K562 (cell line): ENCODE results near the gene DCST1. TPM values are rescaled to one million over a fixed set of nuclear protein-coding genes. Genes with fewer than 3 reads are reported as not detected.

Experiments used
- ATAC-seq: fragments of 200-7000 bp; cut with Tn5 transposase; 3 replicates; pipeline ENCODE4 v1.9.1; 2020; ENCODE audit warnings: moderate library complexity
- BruUV-seq: library from RNA; stranded (reverse); fragments of 400-500 nt; replicated peaks from 2 replicates; lab custom pipeline; 2021; lab: Mats Ljungman, UMichigan
- CTCF ChIA-PET: fragments of 300-600 bp; formaldehyde crosslinking; extraction: SDS; loops from one replicate; lab custom pipeline; 2021; ENCODE audit warnings: low intra/inter-chr PET ratio; lab: Yijun Ruan, JAX
- POLR2A ChIA-PET: fragments of 300-600, 350-650 bp; sonication (Branson Sonifier 250); formaldehyde crosslinking; extraction: SDS; loops from one replicate; lab custom pipeline; 2021; ENCODE audit warnings: antibody characterized with exemption, inconsistent platforms; lab: Yijun Ruan, JAX
- DNase-seq, 4 experiments: peaks; one replicate each; pipeline versions ENCODE4 v3.0.0 to v3.0.0-alpha.2; 2011 to 2018; ENCODE audit warnings: low spot score in 3 of 4, mixed read lengths in 3 of 4; ENCODE audit errors: extremely low read depth in 1 of 4
- FAIRE-seq: peaks from 2 replicates; lab custom pipeline; 2011; peaks lifted over from hg19 to GRCh38; lab: Jason Lieb, UNC
- H2AFZ ChIP-seq: 2 replicates; pipeline ENCODE4 v1.6.0; 2011; ENCODE audit warnings: low read depth, low read length, control low read depth, inconsistent platforms
- H3K27ac ChIP-seq: fragments of 200-600 bp; 3 replicates; pipeline ENCODE4 v1.8.0; 2011; ENCODE audit warnings: low read depth, mild to moderate bottlenecking, control low read depth, inconsistent platforms, low read length, moderate library complexity, mixed read lengths; ENCODE audit errors: extremely low read depth
- H3K27me3 ChIP-seq, 2 experiments: fragments of 300-600 bp in 1 of 2; 2 replicates in 1 of 2; 3 replicates in 1 of 2; pipeline versions ENCODE4 v1.6.0 to v1.8.0; 2011; ENCODE audit warnings: inconsistent platforms in 2 of 2, low read length in 2 of 2, mild to moderate bottlenecking in 1 of 2, mixed read lengths in 1 of 2, moderate library complexity in 1 of 2; ENCODE audit not compliant: control insufficient read depth in 2 of 2, insufficient read depth in 2 of 2
- H3K36me3 ChIP-seq: fragments of 300-600 bp; 3 replicates; pipeline ENCODE4 v1.8.0; 2011; ENCODE audit warnings: mild to moderate bottlenecking, low read length, inconsistent platforms; ENCODE audit not compliant: control insufficient read depth, insufficient read depth
- H3K4me1 ChIP-seq, 2 experiments: fragments of 200-600 bp in 1 of 2; replicated peaks in 1 of 2; 2 replicates in 1 of 2; 3 replicates in 1 of 2; pipeline versions ENCODE4 v1.5.1 to v1.8.0; 2011; ENCODE audit warnings: inconsistent platforms in 2 of 2, low read length in 2 of 2, mild to moderate bottlenecking in 1 of 2, mixed read lengths in 1 of 2, moderate library complexity in 1 of 2; ENCODE audit not compliant: control insufficient read depth in 2 of 2, insufficient read depth in 2 of 2
- H3K4me2 ChIP-seq: 2 replicates; pipeline ENCODE4 v1.6.1; 2011; ENCODE audit warnings: low read length, control low read depth, inconsistent platforms, mixed read lengths; ENCODE audit not compliant: insufficient read depth
- H3K4me3 ChIP-seq: fragments of 200-600 bp; sonication (generic), shearing (Covaris generic); 2 replicates; pipeline ENCODE4 v1.5.1; 2016; ENCODE audit warnings: control low read depth, inconsistent platforms
- H3K79me2 ChIP-seq: fragments of 200-600 bp; 3 replicates; pipeline ENCODE4 v1.8.0; 2011; ENCODE audit warnings: low read length, inconsistent platforms; ENCODE audit not compliant: control insufficient read depth, insufficient read depth
- H3K9ac ChIP-seq, 2 experiments: 2 replicates each; pipeline versions ENCODE4 v1.6.0 to v1.6.1; 2011; ENCODE audit warnings: low read depth in 2 of 2, low read length in 2 of 2, control low read depth in 1 of 2, inconsistent platforms in 1 of 2, mild to moderate bottlenecking in 1 of 2, mixed read lengths in 1 of 2; ENCODE audit not compliant: insufficient read depth in 1 of 2
- H3K9me1 ChIP-seq: one replicate; pipeline ENCODE4 v1.6.0; 2011; ENCODE audit warnings: inconsistent platforms, mild to moderate bottlenecking, low read length, moderate library complexity; ENCODE audit not compliant: control insufficient read depth, insufficient read depth
- H3K9me3 ChIP-seq: replicated peaks from 2 replicates; pipeline ENCODE4 v1.5.1; 2011; ENCODE audit warnings: low read depth, low read length, inconsistent platforms; ENCODE audit not compliant: control insufficient read depth, insufficient read depth
- H4K20me1 ChIP-seq: replicated peaks from 2 replicates; pipeline ENCODE4 v1.6.1; 2011; ENCODE audit warnings: low read length, inconsistent platforms, mixed read lengths; ENCODE audit not compliant: control insufficient read depth, insufficient read depth
- ARNT ChIP-seq, 2 experiments: fragments of 450-650 bp; IDR thresholded peaks; 2 replicates each; pipeline ENCODE4 v1.6.1; 2016; ENCODE audit warnings: mild to moderate bottlenecking in 1 of 2
- ELK3 ChIP-seq: fragments of 450-650 bp; formaldehyde crosslinking; IDR thresholded peaks from 2 replicates; pipeline ENCODE4 v1.4.0; 2020; ENCODE audit warnings: mild to moderate bottlenecking
- EZH2 ChIP-seq: IDR thresholded peaks from 2 replicates; pipeline ENCODE4 v1.6.1; 2012; ENCODE audit warnings: low read depth, mild to moderate bottlenecking, inconsistent platforms, low read length, borderline replicate concordance
- FUS ChIP-seq: fragments of 200-400 bp; formaldehyde crosslinking; optimal IDR thresholded peaks from 2 replicates; pipeline ENCODE3; 2017; ENCODE audit warnings: low read depth, low read length
- HDGF ChIP-seq: fragments of 450-650 bp; IDR thresholded peaks from 2 replicates; pipeline ENCODE4 v1.6.1; 2016
- MEIS2 ChIP-seq: fragments of 450-650 bp; IDR thresholded peaks from 2 replicates; pipeline ENCODE4 v1.6.1; 2014; ENCODE audit warnings: mild to moderate bottlenecking; ENCODE audit not compliant: partially characterized antibody
- PHF20 ChIP-seq: fragments of 450-650 bp; IDR thresholded peaks from 2 replicates; pipeline ENCODE4 v1.6.1; 2018; ENCODE audit not compliant: partially characterized antibody
- PKNOX1 ChIP-seq: fragments of 450-650 bp; IDR thresholded peaks from 2 replicates; pipeline ENCODE4 v1.6.1; 2016
- SIN3B ChIP-seq: fragments of 450-650 bp; IDR thresholded peaks from 2 replicates; pipeline ENCODE4 v1.6.1; 2017; ENCODE audit warnings: low read depth, mild to moderate bottlenecking, moderate library complexity
- TAF9B ChIP-seq: fragments of 450-650 bp; IDR thresholded peaks from 2 replicates; pipeline ENCODE4 v1.6.1; 2018; ENCODE audit warnings: mild to moderate bottlenecking; ENCODE audit not compliant: partially characterized antibody
- ZBTB17 ChIP-seq: fragments of 450-650 bp; formaldehyde crosslinking; IDR thresholded peaks from 2 replicates; pipeline ENCODE4 v1.4.0; 2020; ENCODE audit warnings: mild to moderate bottlenecking
- ZBTB8A ChIP-seq: fragments of 450-650 bp; IDR thresholded peaks from 2 replicates; pipeline ENCODE4 v1.6.1; 2018; ENCODE audit warnings: mild to moderate bottlenecking, moderate library complexity; ENCODE audit not compliant: partially characterized antibody
- ZNF165 ChIP-seq: fragments of 250-450 bp; sonication (Bioruptor Pico); IDR thresholded peaks from 2 replicates; pipeline ENCODE4 v1.4.0; 2020; ENCODE audit warnings: borderline replicate concordance
- ZNF23 ChIP-seq: fragments of 250-450 bp; sonication (Bioruptor Pico); IDR thresholded peaks from 2 replicates; pipeline ENCODE4 v1.4.0; 2020; ENCODE audit warnings: mild to moderate bottlenecking
- ZNF316 ChIP-seq: fragments of 450-650 bp; IDR thresholded peaks from 2 replicates; pipeline ENCODE4 v1.6.1; 2016
- ZNF512 ChIP-seq: IDR thresholded peaks from 2 replicates; pipeline ENCODE4 v1.6.1; 2016; ENCODE audit warnings: missing genetic modification characterization, missing compliant biosample characterization
- WGBS: fragments of 100-300 bp; shearing (Covaris generic); methylation state at CpG from one replicate; pipeline ENCODE4 v1.1.6; 2016; ENCODE audit warnings: low coverage, mixed read lengths; ENCODE audit not compliant: insufficient coverage; ENCODE audit errors: missing lambda C conversion rate; 5-methylcytosine and 5-hydroxymethylcytosine counted together
- in situ Hi-C: fragments of 300-500 bp; cut with MboI; formaldehyde crosslinking; loops from 4 replicates; pipeline ENCODE4 v1.15.0; 2018; ENCODE audit warnings: inconsistent platforms, mixed read lengths
- intact Hi-C: fragments of 100-400 bp; cut with micrococcal nuclease; formaldehyde crosslinking; loops from 2 replicates; pipeline ENCODE4 v1.14.2; 2022
- polyA plus RNA-seq, 8 experiments: library from polyadenylated mRNA; depleted of rRNA in 4 of 8; stranded (reverse) in 5 of 8; unstranded in 3 of 8; fragments of >200 nt; fragmentation: Nextera tagmentation in 2 of 8; fragmentation: Illumina TruSeq in 1 of 8; extraction: Ambion mirVana in 2 of 8; extraction: Trizol in 1 of 8; gene quantifications; 2 replicates each; pipeline versions ENCODE4 v1.2.1 to v1.2.3, GENCODE V29; 2011 to 2014; ENCODE audit warnings: inconsistent platforms in 1 of 8, missing spikeins in 1 of 8
- total RNA-seq, 7 experiments: library from RNA; depleted of rRNA in 6 of 7; stranded (reverse); fragments of >200 nt in 6 of 7; fragmentation: Illumina TruSeq in 2 of 7; extraction: Trizol in 2 of 7; gene quantifications; 2 replicates each; pipeline versions ENCODE4 v1.2.1 to v1.2.3, GENCODE V29; 2011 to 2021; ENCODE audit warnings: low replicate concordance in 1 of 7
- TF ChIP-seq, protein P1 (sequence below), 3 experiments: fragments of 200-800 bp in 1 of 3; sonication (Bioruptor generic) in 1 of 3; sonication (generic) in 1 of 3; formaldehyde crosslinking in 1 of 3; IDR thresholded peaks; 2 replicates each; pipeline versions ENCODE4 v1.6.1 to v1.8.0; 2016 to 2022; ENCODE audit warnings: mild to moderate bottlenecking in 2 of 3, missing compliant biosample characterization in 2 of 3, missing genetic modification characterization in 2 of 3, missing genetic modification reagents in 1 of 3

The DCST1 gene
- total and polyA plus RNA-seq, 9 of the 15 experiments (the other 6 are each of a cell fraction or from before 2014, with no cell fraction given) = not detected

DNA sequence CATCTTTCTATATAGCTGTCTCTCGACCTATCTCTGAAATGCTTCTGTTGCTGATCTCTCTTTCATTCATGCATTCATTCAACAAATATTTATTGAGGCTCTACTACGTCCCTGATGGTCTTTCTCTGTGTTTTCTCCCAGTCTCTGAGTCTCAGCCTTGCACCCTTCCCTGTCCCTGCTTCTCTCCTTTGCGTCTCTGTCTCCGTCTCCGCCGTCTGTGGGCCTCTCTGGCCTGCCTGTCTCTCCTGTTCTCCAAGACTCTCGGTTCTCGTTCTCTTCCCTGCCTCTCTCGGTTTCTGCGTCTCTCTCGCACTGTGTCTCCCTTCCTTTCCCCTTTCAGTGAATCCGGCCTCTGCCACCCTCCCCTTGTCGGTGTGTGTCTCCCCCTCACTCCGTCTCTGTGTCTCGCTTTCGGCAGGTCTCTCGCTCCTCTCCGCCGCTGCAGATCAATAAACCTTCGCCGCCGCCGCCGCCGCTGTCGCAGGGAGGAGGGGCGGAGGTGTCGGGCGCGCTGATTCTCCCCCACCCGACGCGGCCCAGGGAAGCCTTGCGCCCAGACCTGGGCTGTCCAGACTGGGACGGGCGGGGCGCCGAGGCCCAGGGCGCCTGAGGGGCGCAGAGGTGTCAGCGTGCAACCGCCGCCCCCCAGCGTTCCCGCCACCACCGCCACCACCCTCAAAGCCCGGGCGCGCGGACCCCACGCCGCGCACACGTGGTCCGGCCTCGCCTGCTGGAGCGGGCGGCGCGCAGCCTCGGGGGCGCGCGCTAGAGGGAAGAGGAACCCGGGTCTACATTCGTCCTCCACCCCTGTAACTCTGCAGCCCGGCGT is 48.1 kb downstream of the DCST1 start:
- DNase-seq = peak in 1 of 4 experiments; percentile 34
- Histone ChIP-seq H3K4me1 (peaks cover 47 to 91% of the 10 kb centered on the region in 2 experiments), H3K27ac (no peak overlapping the region), H3K4me3 (no peak overlapping the region), H2AFZ (peak overlapping the region; percentile 66), H3K27me3 (peaks cover 3 to 8% of the 10 kb centered on the region in 2 experiments; a peak in 2 of 5 replicates), H3K9me1 (peaks cover 6% of the 10 kb centered on the region), H4K20me1 (peaks cover 26% of the 10 kb centered on the region), H3K4me2 (peak overlapping the region; percentile 39), H3K9me3 (no peaks in the 10 kb centered on the region), H3K9ac (peak overlapping the region; percentile 8 to 81; a peak in 3 of 4 replicates), H3K79me2 (peaks cover 7% of the 10 kb centered on the region; the same call in 2 of the 3 replicates), H3K36me3 (peaks cover 5% of the 10 kb centered on the region; the same call in 1 of the 3 replicates)
- intact Hi-C loops (loop anchor here (5.0 kb wide), 2 partner anchors 34 to 119 kb away; partner anchors contain the start of gene PYGO2), in situ Hi-C loops (no loop called here)
- POLR2A ChIA-PET = interaction anchor here (0.7 to 1.0 kb wide), 2 partner anchors 17 to 108 kb away, joined by 3 read pairs; no protein-coding TSS in a partner anchor
- ATAC-seq = no peak
- no TSS peak for BruUV-seq
- 24% methylated on average over 26 of the region's 68 CpGs for WGBS
- CTCF ChIA-PET = interaction anchor here (9.0 kb wide), 1 partner anchor 19 kb away, joined by 153 read pairs; the partner anchor contains the start of gene EFNA4
- FAIRE-seq = peak; percentile 42
- TF ChIP-seq EZH2 (peak; percentile 89; the same call in 1 of the 2 replicates), ZNF23 (no peak), ELK3 (CRISPR knock-in tag) (no peak), FUS (no peak), ZNF512 (tag) (0 out of 2 replicates have a peak, but pooled peaks have one; percentile 10), ARNT (IDR thresholded peaks at IDR 0.05) (no peak), ZBTB17 (CRISPR knock-in tag) (no peak), PHF20 (peak; percentile 34), ZNF316 (no peak), SIN3B (no peak), TAF9B (no peak), MEIS2 (no peak), HDGF (0 out of 2 replicates have a peak, but pooled peaks have one; percentile 64), ZNF165 (CRISPR knock-in tag) (no peak), PKNOX1 (no peak), ZBTB8A (no peak)
- TF ChIP-seq, protein P1, sequence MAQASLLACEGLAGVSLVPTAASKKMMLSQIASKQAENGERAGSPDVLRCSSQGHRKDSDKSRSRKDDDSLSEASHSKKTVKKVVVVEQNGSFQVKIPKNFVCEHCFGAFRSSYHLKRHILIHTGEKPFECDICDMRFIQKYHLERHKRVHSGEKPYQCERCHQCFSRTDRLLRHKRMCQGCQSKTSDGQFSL (CRISPR knock-in tag; IDR thresholded peaks at IDR 0.05) = 0 out of 2 replicates have a peak, but pooled peaks have one; percentile 16
- TF ChIP-seq, protein P1 (tag; IDR thresholded peaks at IDR 0.05) = no peak
